GM20000 (cell line): Measurements from ENCODE around the gene UXS1.

Source experiments
- DNase-seq: peaks from one replicate; pipeline ENCODE4 v3.0.0; 2012; ENCODE audit warnings: low spot score
- CTCF ChIP-seq: IDR thresholded peaks from 2 replicates; pipeline ENCODE4 v1.5.1; 2012; ENCODE audit warnings: mild to moderate bottlenecking, control low read depth; ENCODE audit errors: extremely low read depth, missing control alignments

Gene UXS1

GRCh38 chr2:106147665-106148064 is 46.4 kb downstream of the UXS1 start:
- TF ChIP-seq CTCF: no peak
- no peak for DNase-seq

GRCh38 chr2:106147159-106147558 is 46.9 kb downstream of the UXS1 start:
- DNase-seq: no peak
- TF ChIP-seq CTCF: no peak

GRCh38 chr2:106144621-106145331 is 49.3 kb downstream of the UXS1 start:
- TF ChIP-seq CTCF: no peak
- no peak for DNase-seq

- TF ChIP-seq CTCF: no peak
- DNase-seq: no peak
Observed at GRCh38 chr2:106143495-106144215, 50.4 kb downstream of the UXS1 start.

- TF ChIP-seq CTCF: no peak
- no peak for DNase-seq
Observed at GRCh38 chr2:106142683-106143082, 51.4 kb downstream of the UXS1 start.

- TF ChIP-seq CTCF: no peak
- no peak for DNase-seq
Observed at GRCh38 chr2:106140913-106141312, 53.2 kb downstream of the UXS1 start.

- DNase-seq: no peak
- TF ChIP-seq CTCF: no peak
Observed at GRCh38 chr2:106140113-106140512, 54.0 kb downstream of the UXS1 start.
